Measurements from ENCODE around the gene PTPRF.
"Not testable (repeated sequence)": the region's sequence is repeated elsewhere in the genome, so short reads cannot be mapped to it uniquely, and the experiment has no call there.

PTPRF gene

DNA sequence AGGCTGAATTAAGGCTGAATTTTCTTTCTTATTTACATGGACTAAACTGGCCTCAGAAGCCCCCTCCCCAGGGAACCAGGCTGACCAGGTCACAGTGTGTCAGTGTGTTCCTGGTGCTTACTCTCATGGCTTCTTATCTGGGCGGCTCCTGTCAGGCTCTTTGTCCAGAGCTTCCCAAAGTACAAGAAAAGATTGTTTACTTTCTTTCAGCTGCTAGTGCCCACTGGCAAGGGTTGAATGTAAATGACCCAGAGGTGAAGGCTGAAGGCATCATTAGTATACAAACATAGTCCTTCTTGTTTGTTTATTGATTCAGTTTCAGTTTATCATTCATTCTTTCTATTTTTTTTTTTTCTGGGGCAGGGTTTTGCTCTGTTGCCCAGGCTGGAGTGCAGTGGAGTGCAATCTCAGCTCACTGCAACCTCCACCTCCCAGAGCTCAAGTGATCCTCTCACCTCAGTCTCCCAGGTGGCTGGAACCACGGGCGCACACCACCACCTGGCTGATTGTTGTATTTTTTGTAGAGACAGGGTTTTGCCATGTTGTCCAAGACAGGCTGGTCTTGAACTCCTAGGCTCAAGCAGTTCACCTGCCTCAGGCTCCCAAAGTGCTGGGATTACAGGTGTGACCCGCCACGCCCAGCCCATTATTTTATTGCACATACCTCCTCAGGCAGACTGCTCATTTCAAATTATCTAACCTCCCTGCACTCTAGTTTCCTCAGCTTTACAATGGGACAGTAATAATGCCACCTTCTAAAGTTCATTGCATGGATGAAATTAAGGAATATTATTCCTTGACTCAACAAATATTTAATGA, 109.5 kb downstream of the PTPRF start:
- DNase-seq: peak; percentile 67

- no peak for DNase-seq
Measured at GRCh38 chr1:43644558-43644957, 113.9 kb downstream of the PTPRF start.

GRCh38 chr1:43645461-43645860, 114.8 kb downstream of the PTPRF start:
- no peak for DNase-seq

DNA sequence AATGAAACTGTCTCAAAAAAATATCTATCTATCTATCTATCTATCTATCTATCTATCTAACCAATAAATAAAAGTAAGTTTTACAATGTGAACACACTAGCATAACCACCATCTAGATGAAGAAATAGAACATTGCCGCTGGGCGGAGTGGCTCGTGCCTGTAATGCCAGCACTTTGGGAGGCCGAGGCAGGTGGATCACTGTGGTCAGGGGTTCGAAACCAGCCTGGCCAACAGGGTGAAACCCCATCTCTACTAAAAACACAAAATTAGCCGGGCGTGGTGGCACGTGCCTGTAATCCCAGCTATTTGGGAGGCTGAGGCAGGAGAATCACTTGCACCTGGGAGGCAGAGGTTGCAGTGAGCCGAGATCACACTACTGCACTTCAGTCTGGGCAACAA, 116.6 kb downstream of the PTPRF start:
- not testable (repeated sequence) for DNase-seq

DNA sequence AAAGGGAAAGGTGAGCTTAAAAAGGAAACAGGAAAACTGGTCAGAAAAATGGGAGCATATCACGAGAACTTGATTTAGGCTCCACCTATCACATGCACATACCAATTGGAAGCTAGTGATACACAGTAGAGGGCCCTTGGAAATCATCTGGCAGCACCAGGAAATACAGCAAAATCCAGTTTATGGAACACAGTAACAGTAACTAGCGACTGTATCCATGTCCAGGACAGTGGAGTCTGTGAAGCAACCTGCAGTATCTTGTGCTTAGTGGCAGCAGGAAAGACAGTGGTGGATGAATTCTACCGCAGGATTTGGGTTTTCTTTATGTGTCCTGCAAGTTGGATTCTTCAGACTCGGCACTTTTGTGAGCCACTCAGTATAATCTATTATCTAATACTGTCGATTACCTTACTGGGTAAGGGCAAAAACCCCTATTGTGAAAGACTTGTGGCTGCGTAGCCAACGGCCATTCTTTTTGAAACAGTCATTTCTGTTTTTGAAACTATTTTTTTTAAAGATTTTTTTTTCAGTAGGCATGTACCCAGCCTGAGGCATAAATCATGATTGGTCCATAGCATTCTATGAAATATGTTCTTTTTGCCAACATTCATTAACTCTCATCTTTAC, 117.7 kb downstream of the PTPRF start:
- DNase-seq: no peak

- DNase-seq: no peak
Measured at GRCh38 chr1:43648876-43649477, 118.3 kb downstream of the PTPRF start.

DNA sequence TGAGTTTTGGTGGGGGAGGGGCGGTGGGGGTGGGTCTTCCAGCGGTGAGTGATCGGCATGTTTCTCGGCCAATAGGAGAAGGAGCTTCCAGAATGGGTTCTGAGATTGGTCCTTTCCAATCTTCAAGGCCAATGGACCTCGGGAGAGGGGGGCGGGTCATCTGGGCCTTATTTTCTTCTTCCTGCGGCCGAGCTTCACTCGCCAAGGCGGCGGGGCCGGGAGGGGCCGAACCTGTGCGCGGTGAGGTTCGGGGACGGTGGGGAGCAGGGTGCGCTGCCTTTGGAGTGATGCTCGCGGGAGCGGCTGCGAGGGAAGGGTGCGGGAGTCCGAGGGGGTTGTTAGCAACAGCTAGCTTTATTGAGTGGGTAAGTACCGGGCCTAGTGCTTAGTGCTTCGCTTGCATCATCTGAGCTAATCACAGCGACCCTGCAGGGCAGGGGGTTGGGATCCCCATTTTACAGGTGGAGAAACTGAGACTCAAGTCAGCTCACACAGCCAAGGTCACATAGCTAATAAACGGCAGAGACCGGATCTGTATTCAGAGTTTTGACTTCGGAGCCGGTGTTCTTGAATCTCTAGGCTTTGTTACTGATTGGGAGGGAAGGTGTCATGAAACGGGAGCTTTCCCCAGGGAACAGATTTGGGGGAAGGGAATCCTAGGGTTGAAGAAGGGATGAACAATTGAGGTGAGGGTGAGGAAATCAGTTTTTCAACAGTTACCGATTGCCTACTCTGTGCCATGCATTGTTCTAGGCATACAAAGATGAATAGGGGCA, 119.8 kb downstream of the PTPRF start:
- peak; percentile 98 for DNase-seq

- DNase-seq: no peak
Measured at GRCh38 chr1:43651188-43651587, 120.5 kb downstream of the PTPRF start.

GRCh38 chr1:43651902-43652301, 121.2 kb downstream of the PTPRF start:
- no peak for DNase-seq

- no peak for DNase-seq
Measured at GRCh38 chr1:43653339-43653738, 122.7 kb downstream of the PTPRF start.

DNA sequence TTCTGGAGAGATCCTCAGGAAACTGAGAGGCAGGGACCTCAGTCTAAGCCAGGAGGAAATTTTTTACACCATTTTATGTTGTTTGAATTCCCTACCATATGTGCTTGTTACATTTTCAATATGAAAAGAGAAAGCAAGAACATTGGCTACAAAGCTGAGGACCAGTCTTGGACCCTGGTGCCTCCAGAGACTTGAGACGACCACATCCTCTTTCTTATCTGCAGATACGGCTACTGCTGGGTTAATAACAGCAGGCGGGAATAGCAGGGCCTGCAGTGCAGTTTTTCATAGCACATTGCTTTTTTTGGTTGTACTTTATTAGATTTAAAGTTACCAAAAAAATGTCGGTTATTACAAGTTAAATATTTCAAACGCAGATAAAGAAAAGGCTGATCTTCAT, 123.2 kb downstream of the PTPRF start:
- no peak for DNase-seq

- no peak for DNase-seq
Measured at GRCh38 chr1:43655953-43656352, 125.3 kb downstream of the PTPRF start.

DNA sequence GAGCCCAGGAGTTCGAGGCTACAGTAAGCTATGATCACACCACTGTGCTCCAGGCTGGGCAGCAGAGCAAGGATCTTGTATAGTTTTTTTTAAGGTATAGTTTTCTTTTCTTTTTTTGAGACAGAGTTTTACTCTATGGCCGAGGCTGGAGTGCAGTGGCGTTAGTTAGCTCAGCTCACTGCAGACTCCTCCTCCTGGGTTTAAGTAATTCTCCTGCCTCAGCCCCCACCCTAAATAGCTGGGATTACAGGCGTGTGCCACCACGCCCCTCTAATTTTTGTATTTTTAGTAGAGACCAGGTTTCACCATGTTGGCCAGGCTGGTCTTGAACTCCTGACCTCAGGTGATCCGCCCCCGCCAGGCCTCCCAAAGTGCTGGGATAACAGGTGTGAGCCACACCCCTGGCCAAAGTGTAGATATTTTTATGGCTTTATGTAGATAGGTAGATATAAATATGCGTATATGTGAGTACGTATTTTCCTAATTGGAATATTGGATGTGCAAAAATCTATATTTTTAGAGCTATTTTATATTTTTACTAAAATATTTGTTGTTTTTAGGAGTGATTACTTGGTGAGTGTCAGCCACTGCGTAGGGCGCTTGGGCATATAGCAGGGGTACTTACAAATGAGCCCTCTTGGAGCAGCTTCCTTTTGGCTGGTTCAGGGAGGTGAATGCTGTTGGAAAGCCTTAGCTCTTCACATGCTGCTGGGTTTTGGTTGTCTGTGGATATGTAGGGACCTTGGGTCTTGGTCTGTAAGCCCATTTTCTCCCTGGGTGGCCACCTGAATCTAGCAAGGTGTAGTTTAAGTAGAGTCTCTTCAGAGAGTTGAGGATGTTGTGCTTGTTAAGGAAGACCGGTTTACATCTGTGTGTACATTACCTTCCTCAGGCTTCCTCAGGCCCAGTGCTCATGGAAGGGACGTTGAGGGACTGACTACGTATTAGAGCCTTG, 128.8 kb downstream of the PTPRF start:
- DNase-seq: no peak

GRCh38 chr1:43660355-43660754, 129.7 kb downstream of the PTPRF start:
- DNase-seq: no peak

DNA sequence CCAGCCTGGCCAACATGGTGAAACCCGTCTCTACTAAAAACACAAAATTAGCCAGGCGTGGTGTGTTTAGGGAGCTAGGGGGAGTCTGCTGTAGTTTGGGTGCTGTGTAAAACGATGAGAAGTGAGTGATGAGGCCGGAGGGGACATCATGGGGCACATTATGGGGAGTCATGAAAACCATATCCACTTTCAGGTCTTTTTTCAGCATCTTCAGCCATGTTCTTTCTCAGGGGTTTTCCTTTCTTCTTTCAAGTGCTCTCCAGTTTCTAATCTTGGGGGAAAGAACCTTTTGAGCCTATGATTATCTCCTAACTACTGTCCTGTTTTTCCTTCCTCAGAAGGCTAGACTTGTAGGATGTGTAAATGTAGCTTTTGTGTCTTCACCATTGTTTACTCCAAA, 133.7 kb downstream of the PTPRF start:
- no peak for DNase-seq

DNA sequence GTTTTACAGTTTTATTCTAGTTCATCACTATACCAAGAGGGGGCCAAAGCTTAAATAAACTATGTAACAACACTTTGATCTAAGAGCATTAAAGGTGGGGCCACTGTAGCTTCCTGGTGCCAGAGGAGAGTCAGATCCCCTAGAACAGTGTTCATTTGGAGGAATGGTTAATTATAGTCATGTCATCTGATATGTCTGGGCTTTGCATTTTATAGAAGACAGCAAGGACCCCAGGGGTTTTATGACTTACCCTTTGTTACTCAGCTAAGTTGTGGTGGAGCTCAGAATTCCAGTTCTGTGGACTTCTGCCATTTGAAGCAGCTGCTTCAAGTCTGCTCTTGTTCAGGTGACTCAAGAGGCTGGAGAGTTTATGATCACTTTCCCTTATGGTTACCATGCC, 135.9 kb downstream of the PTPRF start:
- no peak for DNase-seq

DNA sequence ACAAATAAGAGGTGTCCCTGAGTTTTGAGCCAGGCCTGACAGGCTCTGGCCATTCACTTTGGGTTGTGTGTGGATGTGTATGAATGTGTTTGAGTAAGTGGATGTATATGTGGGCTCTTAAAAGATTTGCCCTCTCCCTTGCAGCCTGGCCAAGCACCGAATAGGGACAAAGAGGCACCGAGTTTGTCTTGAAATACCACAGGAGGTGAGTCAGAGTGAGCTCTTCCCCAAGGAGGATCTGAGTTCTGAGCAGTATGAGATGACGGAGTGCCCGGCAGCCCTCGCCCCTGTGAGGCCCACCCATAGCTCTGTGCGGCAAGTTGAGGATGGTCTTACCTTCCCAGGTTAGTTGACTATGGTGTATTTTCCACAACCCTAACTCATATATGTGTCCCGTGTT, 138.3 kb downstream of the PTPRF start:
- DNase-seq: no peak

- DNase-seq: no peak
Measured at GRCh38 chr1:43669878-43670277, 139.2 kb downstream of the PTPRF start.

- DNase-seq: no peak
Measured at GRCh38 chr1:43671193-43671592, 140.5 kb downstream of the PTPRF start.

- no peak for DNase-seq
Measured at GRCh38 chr1:43671626-43672330, 141.1 kb downstream of the PTPRF start.

DNA sequence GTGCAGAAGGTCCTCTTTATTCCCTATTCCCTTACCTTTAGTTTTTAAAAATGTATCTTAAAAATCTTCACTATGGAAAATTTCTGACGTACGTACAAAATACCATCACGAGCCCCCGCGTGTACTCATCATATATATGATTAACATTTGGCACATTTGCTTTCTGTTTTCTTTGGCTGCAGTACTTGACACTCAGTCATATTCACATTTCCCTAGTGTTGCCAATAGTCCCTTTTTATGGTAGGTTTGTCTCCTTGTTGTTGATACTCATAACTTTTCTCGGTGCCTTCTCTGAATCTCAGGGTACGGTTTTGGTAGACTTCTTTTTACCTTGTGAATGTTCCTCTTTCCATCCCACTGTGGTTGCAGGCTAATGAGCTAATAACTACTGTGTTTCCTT, 142.6 kb downstream of the PTPRF start:
- DNase-seq: no peak
